ENCODE data around the gene TMOD2. TPM values are rescaled to one million over a fixed set of nuclear protein-coding genes. Genes with fewer than 3 reads are reported as not detected.
A peak's percentile ranks its signal among the peaks of the same experiment; 100 is the strongest.

TMOD2 gene
- total and polyA plus RNA-seq, 7 donors = 0.49 to 5.8 (median 2.1) TPM

- peak in 1 of 4 donors; percentile 61 for ATAC-seq
- Histone ChIP-seq H3K9me3 (no peaks in the 10 kb centered on the region), H3K36me3 (ENCODE audit: insufficient read depth in 1 of 2, low read depth in 1 of 2) (peaks cover 0 to 20% of the 10 kb centered on the region in 2 donors), H3K4me3 (no peak overlapping the region), H3K27ac (no peak overlapping the region), H3K4me1 (no peaks in the 10 kb centered on the region), H3K27me3 (ENCODE audit: insufficient read depth in 3 of 3, low read length in 2 of 3) (no peaks in the 10 kb centered on the region)
- intact Hi-C loops (cut with DNase I) = no loop called here
- WGBS, 3 donors = 22 to 46% (median 33%) methylated on average over 3 of the region's 3 CpGs
- DNase-seq = peak; percentile 20 to 52
- peak; percentile 40 for TF ChIP-seq CTCF (IDR thresholded peaks at IDR 0.05)
Measured at GRCh38 chr15:51801391-51801835, 50.0 kb downstream of the TMOD2 start.

- Histone ChIP-seq H3K4me3 (no peak overlapping the region), H3K9me3 (no peaks in the 10 kb centered on the region), H3K27ac (no peak overlapping the region), H3K27me3 (ENCODE audit: insufficient read depth in 3 of 3, low read length in 2 of 3) (no peaks in the 10 kb centered on the region), H3K4me1 (no peaks in the 10 kb centered on the region), H3K36me3 (ENCODE audit: insufficient read depth in 1 of 2, low read depth in 1 of 2) (peaks cover 0 to 32% of the 10 kb centered on the region in 2 donors)
- no peak for TF ChIP-seq CTCF (IDR thresholded peaks at IDR 0.05)
- intact Hi-C loops (cut with DNase I) = no loop called here
- ATAC-seq = no peak
- 93 to 96% (median 95%) methylated on average over 5 of the region's 5 CpGs for WGBS, 3 donors
- DNase-seq = no peak
Measured at GRCh38 chr15:51802593-51802992, 51.2 kb downstream of the TMOD2 start.

- 89 to 97% (median 94%) methylated on average over 2 of the region's 2 CpGs for WGBS, 3 donors
Measured at GRCh38 chr15:51803965-51804364, 52.6 kb downstream of the TMOD2 start.

GRCh38 chr15:51806123-51806522 lies 54.7 kb downstream of the TMOD2 start:
- intact Hi-C loops (cut with DNase I) = no loop called here
- Histone ChIP-seq H3K4me1 (no peaks in the 10 kb centered on the region), H3K4me3 (no peak overlapping the region), H3K27me3 (ENCODE audit: insufficient read depth in 3 of 3, low read length in 2 of 3) (no peaks in the 10 kb centered on the region), H3K27ac (no peak overlapping the region), H3K36me3 (ENCODE audit: insufficient read depth in 1 of 2, low read depth in 1 of 2) (peaks cover 0 to 34% of the 10 kb centered on the region in 2 donors), H3K9me3 (no peaks in the 10 kb centered on the region)
- ATAC-seq (no peak), DNase-seq (no peak)
- no peak for TF ChIP-seq CTCF (IDR thresholded peaks at IDR 0.05)
- 56 to 59% (median 57%) methylated on average over 2 of the region's 2 CpGs for WGBS, 3 donors

More at GRCh38 chr15:51803965-51804364, 52.6 kb downstream of the TMOD2 start:
- no peaks in the 10 kb centered on the region for H3K4me1 ChIP-seq
- no peaks in the 10 kb centered on the region for H3K9me3 ChIP-seq
- no peak overlapping the region for H3K4me3 ChIP-seq
- no peak for ATAC-seq
- no peaks in the 10 kb centered on the region for H3K27me3 ChIP-seq (ENCODE audit: insufficient read depth in 3 of 3, low read length in 2 of 3)
- intact Hi-C loops (cut with DNase I) = no loop called here
- TF ChIP-seq CTCF (IDR thresholded peaks at IDR 0.05) = no peak
- peaks cover 0 to 30% of the 10 kb centered on the region in 2 donors for H3K36me3 ChIP-seq (ENCODE audit: insufficient read depth in 1 of 2, low read depth in 1 of 2)
- H3K27ac ChIP-seq = no peak overlapping the region
- DNase-seq = no peak

- no peaks in the 10 kb centered on the region for H3K9me3 ChIP-seq
- intact Hi-C loops (cut with DNase I) = no loop called here
- no peak overlapping the region for H3K4me3 ChIP-seq
- WGBS, 3 donors = 41 to 50% (median 46%) methylated on average over 1 of the region's 1 CpG
- H3K4me1 ChIP-seq = no peaks in the 10 kb centered on the region
- ATAC-seq (no peak), DNase-seq (no peak)
- H3K27ac ChIP-seq = no peak overlapping the region
- no peaks in the 10 kb centered on the region for H3K27me3 ChIP-seq (ENCODE audit: insufficient read depth in 3 of 3, low read length in 2 of 3)
- TF ChIP-seq CTCF (IDR thresholded peaks at IDR 0.05) = no peak
- H3K36me3 ChIP-seq (ENCODE audit: insufficient read depth in 1 of 2, low read depth in 1 of 2) = peaks cover 0 to 28% of the 10 kb centered on the region in 2 donors
Measured at GRCh38 chr15:51809457-51809856, 58.1 kb downstream of the TMOD2 start.

All from psoas muscle (tissue), 8 donors.